NB4 (cell line): ENCODE data around the gene SLC2A5.

ENCODE experiments used
- CTCF ChIP-seq: IDR thresholded peaks from one replicate; pipeline ENCODE4 v1.5.1; 2012; ENCODE audit warnings: low read depth, low read length
- POLR2A ChIP-seq: IDR thresholded peaks from 2 replicates; pipeline ENCODE4 v1.6.1; 2011; ENCODE audit warnings: mild to moderate bottlenecking; ENCODE audit not compliant: insufficient read length; ENCODE audit errors: extremely low read depth

GRCh38 chr1:9057851-9058250, 11.6 kb downstream of the SLC2A5 start:
- TF ChIP-seq CTCF = no peak
- TF ChIP-seq POLR2A = no peak
